HL-60 (cell line): ENCODE measurements around the gene ANO1.

Source experiments
- CTCF ChIP-seq: IDR thresholded peaks from one replicate; pipeline ENCODE4 v1.5.1; 2011; ENCODE audit warnings: low read length, control low read depth, inconsistent platforms; ENCODE audit not compliant: insufficient read depth
- POLR2AphosphoS5 ChIP-seq: IDR thresholded peaks from 2 replicates; pipeline ENCODE4 v1.6.1; 2012; ENCODE audit warnings: low read depth

- TF ChIP-seq CTCF (no peak), POLR2AphosphoS5 (no peak)
These were observed 46.3 kb upstream of the ANO1 start for GRCh38 chr11:70031631-70032469.
